ENCODE results near the gene GABRG3. TPM values are rescaled to one million over a fixed set of nuclear protein-coding genes. Genes with fewer than 3 reads are reported as not detected.

GABRG3 gene
- total and polyA plus RNA-seq, 2 experiments from 2014 or later = 0.10 to 1.4 TPM

DNA sequence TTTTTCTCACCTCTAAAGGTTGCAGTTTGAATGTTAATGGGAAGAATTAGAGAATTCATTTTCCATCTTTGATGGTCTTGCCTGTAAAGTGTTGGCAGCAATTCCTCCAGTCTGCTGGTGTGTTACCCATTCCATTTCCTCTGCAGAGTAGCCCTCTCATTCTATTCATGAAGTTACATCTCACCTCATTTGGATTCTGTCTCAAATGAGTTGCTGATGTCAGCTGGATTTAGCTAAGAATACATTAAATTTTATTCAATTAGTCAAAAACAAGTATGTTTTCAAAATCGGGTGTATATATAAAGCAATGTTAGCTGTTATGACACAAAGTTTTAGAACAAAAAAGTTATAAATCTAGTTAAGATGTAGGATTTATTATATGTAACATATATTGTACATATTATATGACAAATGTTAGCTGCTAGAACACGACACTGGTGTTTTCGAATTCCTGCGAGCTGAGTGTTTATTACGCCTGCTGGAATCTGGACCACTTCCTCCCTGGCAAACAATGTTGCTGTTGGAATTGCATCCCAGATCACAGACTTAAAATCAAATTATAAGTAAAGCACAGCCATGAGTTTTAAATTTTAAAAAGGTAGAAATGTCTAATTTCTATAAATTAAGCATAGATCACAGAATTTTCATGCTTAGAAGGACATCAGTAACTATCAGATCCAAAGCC is 611.9 kb downstream of the GABRG3 start:
- Histone ChIP-seq H3K9me2 (ENCODE audit: insufficient read depth) (no peaks in the 10 kb centered on the region; the same call in 1 of the 2 replicates), H3K4me1 (ENCODE audit: insufficient read depth) (no peaks in the 10 kb centered on the region), H2AFZ (no peak overlapping the region), H3K4me3 (no peak overlapping the region), H3F3A (replicated peaks; ENCODE audit: low read depth) (no peaks in the 10 kb centered on the region), H3K27me3 (ENCODE audit: insufficient read depth) (no peaks in the 10 kb centered on the region), H3K79me2 (replicated peaks; ENCODE audit: insufficient read depth) (no peaks in the 10 kb centered on the region), H3K27ac (ENCODE audit: low read depth) (no peak overlapping the region), H3K36me3 (ENCODE audit: insufficient read depth) (no peaks in the 10 kb centered on the region), H3K4me2 (no peak overlapping the region), H4K20me1 (replicated peaks; ENCODE audit: insufficient read depth) (no peaks in the 10 kb centered on the region)
- Mint-ChIP-seq H3K27me3 (ENCODE audit: insufficient read depth, low read depth, poor library complexity) (no peaks in the 10 kb centered on the region), H3K9me3 (no peaks in the 10 kb centered on the region), H3K36me3 (ENCODE audit: low read depth) (no peaks in the 10 kb centered on the region), H3K4me3 (no peak overlapping the region), H3K4me1 (peaks cover 5% of the 10 kb centered on the region), H3K27ac (no peak overlapping the region)
- ATAC-seq = no peak
- no peak for TF ChIP-seq STAT1 (IDR thresholded peaks at IDR 0.05; ENCODE audit: unreplicated experiment)
- TF ChIP-seq ZNF114 (CRISPR knock-in tag; IDR thresholded peaks at IDR 0.05) = no peak
- TF ChIP-seq, protein P1, sequence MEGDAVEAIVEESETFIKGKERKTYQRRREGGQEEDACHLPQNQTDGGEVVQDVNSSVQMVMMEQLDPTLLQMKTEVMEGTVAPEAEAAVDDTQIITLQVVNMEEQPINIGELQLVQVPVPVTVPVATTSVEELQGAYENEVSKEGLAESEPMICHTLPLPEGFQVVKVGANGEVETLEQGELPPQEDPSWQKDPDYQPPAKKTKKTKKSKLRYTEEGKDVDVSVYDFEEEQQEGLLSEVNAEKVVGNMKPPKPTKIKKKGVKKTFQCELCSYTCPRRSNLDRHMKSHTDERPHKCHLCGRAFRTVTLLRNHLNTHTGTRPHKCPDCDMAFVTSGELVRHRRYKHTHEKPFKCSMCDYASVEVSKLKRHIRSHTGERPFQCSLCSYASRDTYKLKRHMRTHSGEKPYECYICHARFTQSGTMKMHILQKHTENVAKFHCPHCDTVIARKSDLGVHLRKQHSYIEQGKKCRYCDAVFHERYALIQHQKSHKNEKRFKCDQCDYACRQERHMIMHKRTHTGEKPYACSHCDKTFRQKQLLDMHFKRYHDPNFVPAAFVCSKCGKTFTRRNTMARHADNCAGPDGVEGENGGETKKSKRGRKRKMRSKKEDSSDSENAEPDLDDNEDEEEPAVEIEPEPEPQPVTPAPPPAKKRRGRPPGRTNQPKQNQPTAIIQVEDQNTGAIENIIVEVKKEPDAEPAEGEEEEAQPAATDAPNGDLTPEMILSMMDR (conservative IDR thresholded peaks at IDR 0.05; ENCODE audit: low read depth in 2 of 2) = no peak
- TF ChIP-seq ZNF331 (CRISPR knock-in tag; IDR thresholded peaks at IDR 0.05; ENCODE audit: low read depth) = no peak
- TF ChIP-seq, protein P2, sequence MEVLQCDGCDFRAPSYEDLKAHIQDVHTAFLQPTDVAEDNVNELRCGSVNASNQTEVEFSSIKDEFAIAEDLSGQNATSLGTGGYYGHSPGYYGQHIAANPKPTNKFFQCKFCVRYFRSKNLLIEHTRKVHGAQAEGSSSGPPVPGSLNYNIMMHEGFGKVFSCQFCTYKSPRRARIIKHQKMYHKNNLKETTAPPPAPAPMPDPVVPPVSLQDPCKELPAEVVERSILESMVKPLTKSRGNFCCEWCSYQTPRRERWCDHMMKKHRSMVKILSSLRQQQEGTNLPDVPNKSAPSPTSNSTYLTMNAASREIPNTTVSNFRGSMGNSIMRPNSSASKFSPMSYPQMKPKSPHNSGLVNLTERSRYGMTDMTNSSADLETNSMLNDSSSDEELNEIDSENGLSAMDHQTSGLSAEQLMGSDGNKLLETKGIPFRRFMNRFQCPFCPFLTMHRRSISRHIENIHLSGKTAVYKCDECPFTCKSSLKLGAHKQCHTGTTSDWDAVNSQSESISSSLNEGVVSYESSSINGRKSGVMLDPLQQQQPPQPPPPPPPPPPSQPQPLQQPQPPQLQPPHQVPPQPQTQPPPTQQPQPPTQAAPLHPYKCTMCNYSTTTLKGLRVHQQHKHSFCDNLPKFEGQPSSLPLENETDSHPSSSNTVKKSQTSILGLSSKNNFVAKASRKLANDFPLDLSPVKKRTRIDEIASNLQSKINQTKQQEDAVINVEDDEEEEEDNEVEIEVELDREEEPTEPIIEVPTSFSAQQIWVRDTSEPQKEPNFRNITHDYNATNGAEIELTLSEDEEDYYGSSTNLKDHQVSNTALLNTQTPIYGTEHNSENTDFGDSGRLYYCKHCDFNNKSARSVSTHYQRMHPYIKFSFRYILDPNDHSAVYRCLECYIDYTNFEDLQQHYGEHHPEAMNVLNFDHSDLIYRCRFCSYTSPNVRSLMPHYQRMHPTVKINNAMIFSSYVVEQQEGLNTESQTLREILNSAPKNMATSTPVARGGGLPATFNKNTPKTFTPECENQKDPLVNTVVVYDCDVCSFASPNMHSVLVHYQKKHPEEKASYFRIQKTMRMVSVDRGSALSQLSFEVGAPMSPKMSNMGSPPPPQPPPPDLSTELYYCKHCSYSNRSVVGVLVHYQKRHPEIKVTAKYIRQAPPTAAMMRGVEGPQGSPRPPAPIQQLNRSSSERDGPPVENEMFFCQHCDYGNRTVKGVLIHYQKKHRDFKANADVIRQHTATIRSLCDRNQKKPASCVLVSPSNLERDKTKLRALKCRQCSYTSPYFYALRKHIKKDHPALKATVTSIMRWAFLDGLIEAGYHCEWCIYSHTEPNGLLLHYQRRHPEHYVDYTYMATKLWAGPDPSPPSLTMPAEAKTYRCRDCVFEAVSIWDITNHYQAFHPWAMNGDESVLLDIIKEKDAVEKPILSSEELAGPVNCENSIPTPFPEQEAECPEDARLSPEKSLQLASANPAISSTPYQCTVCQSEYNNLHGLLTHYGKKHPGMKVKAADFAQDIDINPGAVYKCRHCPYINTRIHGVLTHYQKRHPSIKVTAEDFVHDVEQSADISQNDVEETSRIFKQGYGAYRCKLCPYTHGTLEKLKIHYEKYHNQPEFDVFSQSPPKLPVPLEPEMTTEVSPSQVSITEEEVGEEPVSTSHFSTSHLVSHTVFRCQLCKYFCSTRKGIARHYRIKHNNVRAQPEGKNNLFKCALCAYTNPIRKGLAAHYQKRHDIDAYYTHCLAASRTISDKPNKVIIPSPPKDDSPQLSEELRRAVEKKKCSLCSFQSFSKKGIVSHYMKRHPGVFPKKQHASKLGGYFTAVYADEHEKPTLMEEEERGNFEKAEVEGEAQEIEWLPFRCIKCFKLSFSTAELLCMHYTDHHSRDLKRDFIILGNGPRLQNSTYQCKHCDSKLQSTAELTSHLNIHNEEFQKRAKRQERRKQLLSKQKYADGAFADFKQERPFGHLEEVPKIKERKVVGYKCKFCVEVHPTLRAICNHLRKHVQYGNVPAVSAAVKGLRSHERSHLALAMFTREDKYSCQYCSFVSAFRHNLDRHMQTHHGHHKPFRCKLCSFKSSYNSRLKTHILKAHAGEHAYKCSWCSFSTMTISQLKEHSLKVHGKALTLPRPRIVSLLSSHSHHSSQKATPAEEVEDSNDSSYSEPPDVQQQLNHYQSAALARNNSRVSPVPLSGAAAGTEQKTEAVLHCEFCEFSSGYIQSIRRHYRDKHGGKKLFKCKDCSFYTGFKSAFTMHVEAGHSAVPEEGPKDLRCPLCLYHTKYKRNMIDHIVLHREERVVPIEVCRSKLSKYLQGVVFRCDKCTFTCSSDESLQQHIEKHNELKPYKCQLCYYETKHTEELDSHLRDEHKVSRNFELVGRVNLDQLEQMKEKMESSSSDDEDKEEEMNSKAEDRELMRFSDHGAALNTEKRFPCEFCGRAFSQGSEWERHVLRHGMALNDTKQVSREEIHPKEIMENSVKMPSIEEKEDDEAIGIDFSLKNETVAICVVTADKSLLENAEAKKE (CRISPR knock-in tag; IDR thresholded peaks at IDR 0.05) = no peak
- no peak for TF ChIP-seq NANOG (IDR thresholded peaks at IDR 0.05; ENCODE audit: borderline replicate concordance)
- no peak for TF ChIP-seq EZH2phosphoT487 (IDR thresholded peaks at IDR 0.05; ENCODE audit: unreplicated experiment)
- no peak for TF ChIP-seq POLR2AphosphoS5 (IDR thresholded peaks at IDR 0.05; ENCODE audit: low read depth)
- TF ChIP-seq, protein P3, sequence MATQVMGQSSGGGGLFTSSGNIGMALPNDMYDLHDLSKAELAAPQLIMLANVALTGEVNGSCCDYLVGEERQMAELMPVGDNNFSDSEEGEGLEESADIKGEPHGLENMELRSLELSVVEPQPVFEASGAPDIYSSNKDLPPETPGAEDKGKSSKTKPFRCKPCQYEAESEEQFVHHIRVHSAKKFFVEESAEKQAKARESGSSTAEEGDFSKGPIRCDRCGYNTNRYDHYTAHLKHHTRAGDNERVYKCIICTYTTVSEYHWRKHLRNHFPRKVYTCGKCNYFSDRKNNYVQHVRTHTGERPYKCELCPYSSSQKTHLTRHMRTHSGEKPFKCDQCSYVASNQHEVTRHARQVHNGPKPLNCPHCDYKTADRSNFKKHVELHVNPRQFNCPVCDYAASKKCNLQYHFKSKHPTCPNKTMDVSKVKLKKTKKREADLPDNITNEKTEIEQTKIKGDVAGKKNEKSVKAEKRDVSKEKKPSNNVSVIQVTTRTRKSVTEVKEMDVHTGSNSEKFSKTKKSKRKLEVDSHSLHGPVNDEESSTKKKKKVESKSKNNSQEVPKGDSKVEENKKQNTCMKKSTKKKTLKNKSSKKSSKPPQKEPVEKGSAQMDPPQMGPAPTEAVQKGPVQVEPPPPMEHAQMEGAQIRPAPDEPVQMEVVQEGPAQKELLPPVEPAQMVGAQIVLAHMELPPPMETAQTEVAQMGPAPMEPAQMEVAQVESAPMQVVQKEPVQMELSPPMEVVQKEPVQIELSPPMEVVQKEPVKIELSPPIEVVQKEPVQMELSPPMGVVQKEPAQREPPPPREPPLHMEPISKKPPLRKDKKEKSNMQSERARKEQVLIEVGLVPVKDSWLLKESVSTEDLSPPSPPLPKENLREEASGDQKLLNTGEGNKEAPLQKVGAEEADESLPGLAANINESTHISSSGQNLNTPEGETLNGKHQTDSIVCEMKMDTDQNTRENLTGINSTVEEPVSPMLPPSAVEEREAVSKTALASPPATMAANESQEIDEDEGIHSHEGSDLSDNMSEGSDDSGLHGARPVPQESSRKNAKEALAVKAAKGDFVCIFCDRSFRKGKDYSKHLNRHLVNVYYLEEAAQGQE (IDR thresholded peaks at IDR 0.05; ENCODE audit: unreplicated experiment) = no peak
- TF ChIP-seq EZH2 (IDR thresholded peaks at IDR 0.05; ENCODE audit: low read depth, unreplicated experiment) = no peak
- no peak for TF ChIP-seq CREB1 (CRISPR knock-in tag; IDR thresholded peaks at IDR 0.05; ENCODE audit: low read depth)
- TF ChIP-seq, protein P4, sequence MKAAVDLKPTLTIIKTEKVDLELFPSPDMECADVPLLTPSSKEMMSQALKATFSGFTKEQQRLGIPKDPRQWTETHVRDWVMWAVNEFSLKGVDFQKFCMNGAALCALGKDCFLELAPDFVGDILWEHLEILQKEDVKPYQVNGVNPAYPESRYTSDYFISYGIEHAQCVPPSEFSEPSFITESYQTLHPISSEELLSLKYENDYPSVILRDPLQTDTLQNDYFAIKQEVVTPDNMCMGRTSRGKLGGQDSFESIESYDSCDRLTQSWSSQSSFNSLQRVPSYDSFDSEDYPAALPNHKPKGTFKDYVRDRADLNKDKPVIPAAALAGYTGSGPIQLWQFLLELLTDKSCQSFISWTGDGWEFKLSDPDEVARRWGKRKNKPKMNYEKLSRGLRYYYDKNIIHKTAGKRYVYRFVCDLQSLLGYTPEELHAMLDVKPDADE (IDR thresholded peaks at IDR 0.05) = no peak
- TF ChIP-seq JUNB (IDR thresholded peaks at IDR 0.05; ENCODE audit: unreplicated experiment) = no peak
- no peak for DNase-seq (ENCODE audit: low spot score)

All from GM23338 (cell line).